Calu3 (cell line): Measurements from ENCODE around the gene MARCHF7. TPM values are rescaled to one million over a fixed set of nuclear protein-coding genes. Genes with fewer than 3 reads are reported as not detected.
A peak's percentile ranks its signal among the peaks of the same experiment; 100 is the strongest.

Experiments
- BruUV-seq: library from RNA; stranded (reverse); fragments of 400-500 nt; replicated peaks from 2 replicates; lab custom pipeline; 2021; lab: Mats Ljungman, UMichigan
- CTCF ChIA-PET: fragments of 300-600 bp; sonication (Branson Sonifier 250); formaldehyde crosslinking; loops from one replicate; lab custom pipeline; 2022; ENCODE audit warnings: antibody characterized with exemption; lab: Charles Lee
- DNase-seq: peaks from one replicate; pipeline ENCODE4 v3.0.0; 2022
- H3K27ac Mint-ChIP-seq: one replicate; pipeline ENCODE4 v1.8.0; 2022; ENCODE audit warnings: mixed read lengths; ENCODE audit not compliant: unreplicated experiment
- H3K27me3 Mint-ChIP-seq: one replicate; pipeline ENCODE4 v1.8.0; 2022; ENCODE audit warnings: mixed read lengths; ENCODE audit not compliant: unreplicated experiment
- H3K36me3 Mint-ChIP-seq: one replicate; pipeline ENCODE4 v1.8.0; 2022; ENCODE audit warnings: mild to moderate bottlenecking, moderate library complexity, mixed read lengths; ENCODE audit not compliant: insufficient read depth, unreplicated experiment
- H3K4me1 Mint-ChIP-seq: one replicate; pipeline ENCODE4 v1.8.0; 2022; ENCODE audit warnings: mild to moderate bottlenecking, low read depth, mixed read lengths; ENCODE audit not compliant: unreplicated experiment
- H3K4me3 Mint-ChIP-seq: one replicate; pipeline ENCODE4 v1.8.0; 2022; ENCODE audit warnings: mild to moderate bottlenecking, low read depth, moderate library complexity, mixed read lengths; ENCODE audit not compliant: unreplicated experiment
- H3K9me3 Mint-ChIP-seq: one replicate; pipeline ENCODE4 v1.8.0; 2022; ENCODE audit warnings: low read depth, mixed read lengths; ENCODE audit not compliant: unreplicated experiment
- CTCF ChIP-seq: fragments of 200-600 bp; IDR thresholded peaks from one replicate; pipeline ENCODE4 v1.8.0; 2022; ENCODE audit warnings: antibody characterized with exemption; ENCODE audit not compliant: unreplicated experiment
- intact Hi-C: fragments of 100-400 bp; cut with micrococcal nuclease; formaldehyde crosslinking; loops from one replicate; pipeline ENCODE4 v1.10.0; 2022; ENCODE audit not compliant: unreplicated experiment
- total RNA-seq: library from RNA; stranded (reverse); gene quantifications from 2 replicates; pipeline ENCODE4 v1.2.3, GENCODE V29; 2022

MARCHF7 gene
- total RNA-seq, 1 experiment from 2014 or later, result 81.9 TPM

GRCh38 chr2:159753797-159754196, 41.5 kb downstream of the MARCHF7 start:
- H3K4me3 Mint-ChIP-seq, result no peak overlapping the region
- no TSS peak for BruUV-seq
- H3K27me3 Mint-ChIP-seq, result no peaks in the 10 kb centered on the region
- CTCF ChIA-PET, result no interaction called here
- H3K27ac Mint-ChIP-seq, result no peak overlapping the region
- no peak for DNase-seq
- intact Hi-C loops, result no loop called here
- no peaks in the 10 kb centered on the region for H3K9me3 Mint-ChIP-seq
- peaks cover 29% of the 10 kb centered on the region for H3K36me3 Mint-ChIP-seq
- peaks cover 9% of the 10 kb centered on the region for H3K4me1 Mint-ChIP-seq
- TF ChIP-seq CTCF, result no peak

GRCh38 chr2:159755014-159755413, 42.7 kb downstream of the MARCHF7 start:
- CTCF ChIA-PET, result no interaction called here
- intact Hi-C loops, result no loop called here

GRCh38 chr2:159755788-159756187, 43.5 kb downstream of the MARCHF7 start:
- Mint-ChIP-seq H3K4me1 (peaks cover 9% of the 10 kb centered on the region), H3K27ac (no peak overlapping the region), H3K27me3 (no peaks in the 10 kb centered on the region), H3K9me3 (no peaks in the 10 kb centered on the region), H3K4me3 (no peak overlapping the region), H3K36me3 (peaks cover 27% of the 10 kb centered on the region)
- peak; percentile 52 for DNase-seq
- BruUV-seq, result no TSS peak
- peak; percentile 28 for TF ChIP-seq CTCF
- CTCF ChIA-PET, result interaction anchor here (0.6 to 1.0 kb wide), 5 partner anchors 26 to 215 kb away, joined by 3 to 5 read pairs (median 4); partner anchors contain the start of gene MARCHF7
- intact Hi-C loops, result no loop called here

More at GRCh38 chr2:159755014-159755413, 42.7 kb downstream of the MARCHF7 start:
- H3K9me3 Mint-ChIP-seq, result no peaks in the 10 kb centered on the region
- no peak overlapping the region for H3K4me3 Mint-ChIP-seq
- no TSS peak for BruUV-seq
- H3K27me3 Mint-ChIP-seq, result no peaks in the 10 kb centered on the region
- H3K4me1 Mint-ChIP-seq, result peaks cover 9% of the 10 kb centered on the region
- no peak for TF ChIP-seq CTCF
- no peak for DNase-seq
- no peak overlapping the region for H3K27ac Mint-ChIP-seq
- H3K36me3 Mint-ChIP-seq, result peaks cover 22% of the 10 kb centered on the region

GRCh38 chr2:159758239-159758638, 45.9 kb downstream of the MARCHF7 start:
- intact Hi-C loops, result no loop called here
- Mint-ChIP-seq H3K4me3 (no peak overlapping the region), H3K27me3 (no peaks in the 10 kb centered on the region), H3K4me1 (peaks cover 9% of the 10 kb centered on the region), H3K27ac (peak overlapping the region; percentile 48), H3K36me3 (peaks cover 45% of the 10 kb centered on the region), H3K9me3 (no peaks in the 10 kb centered on the region)
- DNase-seq, result no peak
- TF ChIP-seq CTCF, result no peak
- CTCF ChIA-PET, result no interaction called here
- no TSS peak for BruUV-seq
